Nephron (organoid): Measurements from ENCODE around the gene PDZD4.

Experiments used
- H3K27ac Mint-ChIP-seq, 3 experiments: 2 replicates each; pipeline ENCODE4 v1.8.0; 2020; ENCODE audit warnings: mixed read lengths in 3 of 3, mild to moderate bottlenecking in 2 of 3, moderate library complexity in 1 of 3
- H3K27me3 Mint-ChIP-seq: 2 replicates; pipeline ENCODE4 v1.8.0; 2021; ENCODE audit warnings: low read depth, mild to moderate bottlenecking, moderate library complexity, mixed read lengths
- H3K36me3 Mint-ChIP-seq: 2 replicates; pipeline ENCODE4 v1.8.0; 2020; ENCODE audit warnings: low read depth, mixed read lengths
- H3K4me1 Mint-ChIP-seq: 2 replicates; pipeline ENCODE4 v1.8.0; 2020; ENCODE audit warnings: mixed read lengths
- H3K4me3 Mint-ChIP-seq, 3 experiments: 2 replicates each; pipeline ENCODE4 v1.8.0; 2020; ENCODE audit warnings: mild to moderate bottlenecking in 3 of 3, mixed read lengths in 3 of 3, moderate library complexity in 2 of 3
- H3K9me3 Mint-ChIP-seq: 2 replicates; pipeline ENCODE4 v1.8.0; 2020; ENCODE audit warnings: mixed read lengths
- CTCF ChIP-seq, 3 experiments: fragments of 200-600 bp; sonication (generic); IDR thresholded peaks; one replicate each; pipeline ENCODE4 v1.5.0; 2021; ENCODE audit warnings: antibody characterized with exemption in 3 of 3; ENCODE audit not compliant: unreplicated experiment in 3 of 3

The PDZD4 gene

DNA sequence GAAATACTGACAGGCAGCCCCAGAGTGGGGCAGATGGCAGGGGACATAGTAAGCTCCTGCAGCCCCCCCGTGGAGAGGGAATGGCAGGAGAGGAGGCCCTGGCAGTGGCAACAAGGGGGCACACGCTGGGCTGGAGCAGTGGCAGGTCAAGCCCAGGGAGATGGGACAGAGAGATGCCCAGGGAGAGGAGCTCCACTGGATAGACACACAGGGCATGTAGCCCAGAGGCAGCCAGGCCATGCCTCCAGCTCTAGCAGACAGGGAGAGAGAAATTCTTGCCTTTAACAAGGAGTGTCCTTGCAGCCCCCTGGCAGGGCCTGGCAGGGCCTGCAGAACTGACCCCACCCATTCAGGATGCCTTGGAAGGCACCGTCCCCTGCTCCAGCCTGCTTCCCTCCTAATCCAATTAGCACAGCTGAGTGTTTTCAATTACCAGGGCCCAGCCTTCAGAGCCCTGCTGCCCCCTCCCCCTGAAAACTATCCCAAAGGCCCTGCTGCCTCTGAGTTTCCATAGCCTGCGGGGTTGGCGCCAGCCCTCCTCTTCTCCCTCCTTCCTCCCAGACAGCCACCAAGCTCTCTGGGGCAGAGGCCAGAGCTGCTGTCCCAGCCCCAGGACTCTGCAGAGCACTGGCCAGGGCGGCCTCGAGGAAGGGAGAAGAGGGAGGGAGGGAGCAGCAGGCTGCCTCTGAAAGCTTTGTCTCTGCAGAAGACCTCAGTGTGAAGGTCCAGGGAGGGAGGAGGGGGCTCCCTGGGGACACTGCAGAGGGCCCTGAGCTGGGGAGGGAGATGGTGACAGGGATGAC is 43.1 kb upstream of the PDZD4 start:
- peaks cover 5% of the 10 kb centered on the region for H3K4me1 Mint-ChIP-seq
- no peak overlapping the region for H3K4me3 Mint-ChIP-seq
- H3K27ac Mint-ChIP-seq: no peak overlapping the region

DNA sequence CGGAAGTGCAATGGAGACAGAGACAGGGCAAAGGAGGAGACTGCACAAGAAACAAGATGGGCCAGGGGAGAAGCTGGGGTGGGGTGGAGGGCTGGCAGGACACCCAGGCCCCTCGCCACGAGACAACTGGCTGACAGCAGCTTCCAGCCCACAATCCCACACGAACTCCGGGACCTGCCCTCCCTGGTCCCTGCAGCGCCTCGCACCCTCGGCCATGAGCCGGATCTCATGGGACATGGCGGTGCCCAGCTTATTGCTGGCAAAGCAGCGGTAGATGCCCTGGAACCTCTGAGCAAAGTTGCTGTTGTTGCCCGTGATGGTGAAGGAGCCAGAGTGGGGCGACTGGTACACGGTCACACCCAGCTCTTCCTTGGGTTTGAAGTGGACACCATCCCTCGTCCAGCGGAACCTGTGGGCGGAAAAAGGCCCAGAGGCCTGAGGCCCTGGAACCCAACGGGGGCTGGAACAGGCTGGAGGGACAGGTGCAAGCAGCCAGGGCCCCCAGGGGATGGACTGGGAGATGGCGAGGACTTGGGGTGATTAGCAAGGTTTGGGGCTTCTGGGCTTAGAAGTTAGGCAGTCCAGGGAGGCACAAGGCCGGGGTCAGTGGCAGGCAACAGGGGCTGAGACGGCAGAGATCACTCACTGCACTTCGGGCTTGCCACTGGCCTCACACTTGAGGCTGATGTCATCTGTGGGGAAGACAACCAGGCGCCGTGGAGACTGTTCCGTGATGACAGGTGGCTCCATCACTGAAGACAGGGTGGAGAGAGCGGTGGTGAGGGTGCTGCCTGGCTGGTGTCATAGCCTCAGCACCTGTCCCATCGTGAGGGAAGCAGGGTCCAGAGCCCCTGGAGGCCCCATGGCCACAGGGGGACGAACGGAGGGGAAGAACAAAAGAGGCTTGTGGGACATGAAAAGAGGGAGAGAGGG is 41.9 kb upstream of the PDZD4 start:
- peaks cover 19% of the 10 kb centered on the region for H3K9me3 Mint-ChIP-seq
- peaks cover 3% of the 10 kb centered on the region for H3K36me3 Mint-ChIP-seq
- no peak overlapping the region for H3K27ac Mint-ChIP-seq
- no peaks in the 10 kb centered on the region for H3K4me1 Mint-ChIP-seq
- H3K4me3 Mint-ChIP-seq: no peak overlapping the region
- peaks cover 8% of the 10 kb centered on the region for H3K27me3 Mint-ChIP-seq
- no peak for TF ChIP-seq CTCF (IDR thresholded peaks at IDR 0.05; ENCODE audit: unreplicated experiment in 3 of 3)

More for the DNA sequence above, 43.1 kb upstream of the PDZD4 start:
- Mint-ChIP-seq H3K9me3 (peaks cover 24% of the 10 kb centered on the region), H3K36me3 (peaks cover 3% of the 10 kb centered on the region), H3K27me3 (peaks cover 8% of the 10 kb centered on the region)
- TF ChIP-seq CTCF (IDR thresholded peaks at IDR 0.05; ENCODE audit: unreplicated experiment in 3 of 3): no peak

DNA sequence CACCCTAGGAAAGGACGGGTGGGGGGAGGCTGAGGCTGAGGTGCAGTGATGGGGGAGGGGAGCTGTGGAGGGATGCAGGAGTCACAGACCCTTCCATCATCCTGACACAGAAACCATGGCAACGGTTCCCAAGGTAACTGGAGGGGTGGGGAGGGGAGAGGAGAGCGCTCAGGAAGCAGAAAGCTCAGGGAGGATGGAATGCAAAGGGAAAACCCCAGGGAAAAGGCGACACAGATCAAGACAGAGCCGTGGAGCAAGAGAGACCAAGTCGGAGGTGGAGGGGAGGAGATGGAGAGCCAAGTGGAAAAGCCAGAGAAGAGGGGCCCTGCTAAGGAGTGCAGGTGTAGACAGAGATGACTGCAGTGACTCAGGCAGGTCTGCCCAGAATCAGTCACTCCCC is 41.1 kb upstream of the PDZD4 start:
- peaks cover 3% of the 10 kb centered on the region for H3K36me3 Mint-ChIP-seq
- H3K4me1 Mint-ChIP-seq: no peaks in the 10 kb centered on the region
- peaks cover 19% of the 10 kb centered on the region for H3K9me3 Mint-ChIP-seq
- H3K27me3 Mint-ChIP-seq: peaks cover 9% of the 10 kb centered on the region
- TF ChIP-seq CTCF (IDR thresholded peaks at IDR 0.05; ENCODE audit: unreplicated experiment in 3 of 3): no peak
- no peak overlapping the region for H3K4me3 Mint-ChIP-seq
- no peak overlapping the region for H3K27ac Mint-ChIP-seq

DNA sequence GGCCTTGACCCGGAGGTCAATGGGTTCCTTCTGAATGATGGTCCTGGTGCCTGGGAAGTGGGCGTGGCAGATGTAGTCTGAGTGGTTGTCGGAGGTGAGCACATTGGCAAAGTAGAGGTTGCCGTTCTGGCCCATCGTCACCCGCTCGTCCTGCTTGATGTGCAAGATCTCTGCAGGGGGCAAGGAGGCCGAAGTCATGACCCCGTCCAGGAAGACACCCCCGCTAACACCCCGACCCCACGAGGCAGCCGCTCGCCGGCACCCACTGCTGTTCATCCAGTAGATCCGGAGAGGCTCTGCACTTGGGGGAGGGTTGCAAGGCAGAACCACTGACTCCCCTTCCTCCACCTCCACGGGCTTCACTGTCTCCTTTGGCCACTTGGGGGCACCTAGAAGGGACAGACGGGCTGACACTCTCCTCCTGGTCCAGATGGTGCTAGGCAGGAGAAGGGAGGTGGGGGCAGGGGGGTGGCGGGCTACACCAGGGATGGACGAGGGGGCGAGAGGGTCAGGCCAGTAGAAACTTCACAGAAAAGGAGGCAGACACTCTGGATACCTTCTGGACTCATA is 40.5 kb upstream of the PDZD4 start:
- no peak overlapping the region for H3K4me3 Mint-ChIP-seq
- peaks cover 17% of the 10 kb centered on the region for H3K9me3 Mint-ChIP-seq
- no peaks in the 10 kb centered on the region for H3K4me1 Mint-ChIP-seq
- no peak for TF ChIP-seq CTCF (IDR thresholded peaks at IDR 0.05; ENCODE audit: unreplicated experiment in 3 of 3)
- H3K36me3 Mint-ChIP-seq: peaks cover 5% of the 10 kb centered on the region
- H3K27ac Mint-ChIP-seq: no peak overlapping the region
- peaks cover 11% of the 10 kb centered on the region for H3K27me3 Mint-ChIP-seq

GRCh38 chrX:153870288-153870690 is 39.9 kb upstream of the PDZD4 start:
- H3K4me1 Mint-ChIP-seq: no peaks in the 10 kb centered on the region
- H3K36me3 Mint-ChIP-seq: peaks cover 9% of the 10 kb centered on the region
- no peak overlapping the region for H3K27ac Mint-ChIP-seq
- H3K9me3 Mint-ChIP-seq: peaks cover 21% of the 10 kb centered on the region
- H3K4me3 Mint-ChIP-seq: no peak overlapping the region
- no peak for TF ChIP-seq CTCF (IDR thresholded peaks at IDR 0.05; ENCODE audit: unreplicated experiment in 3 of 3)
- H3K27me3 Mint-ChIP-seq: peaks cover 11% of the 10 kb centered on the region
